ENCODE data around the gene TAMM41.
A peak's percentile ranks its signal among the peaks of the same experiment; 100 is the strongest.
"Not testable (repeated sequence)": the region's sequence is repeated elsewhere in the genome, so short reads cannot be mapped to it uniquely, and the experiment has no call there.

TAMM41 gene

DNA sequence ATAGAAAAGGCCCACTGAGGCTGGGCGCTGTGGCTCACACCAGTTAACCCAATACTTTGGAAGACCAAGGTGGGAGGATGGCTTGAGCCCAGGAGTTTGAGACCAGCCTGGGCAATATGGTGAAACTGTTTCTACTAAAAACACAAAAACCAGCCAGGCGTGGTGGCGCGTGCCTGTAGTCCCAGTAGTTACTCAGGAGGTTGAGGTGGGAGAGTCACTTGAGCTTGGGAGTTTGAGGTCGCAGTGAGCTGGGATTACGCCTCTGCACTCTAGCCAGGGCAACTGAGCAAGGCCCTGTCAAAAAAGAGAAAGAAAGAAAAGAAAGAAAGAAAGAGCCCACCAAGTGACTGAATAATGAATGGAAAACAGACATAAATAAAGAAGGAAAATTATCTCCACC is 32.0 kb downstream of the TAMM41 start:
- DNase-seq (ENCODE audit: low read depth in 3 of 3) = no peak

DNA sequence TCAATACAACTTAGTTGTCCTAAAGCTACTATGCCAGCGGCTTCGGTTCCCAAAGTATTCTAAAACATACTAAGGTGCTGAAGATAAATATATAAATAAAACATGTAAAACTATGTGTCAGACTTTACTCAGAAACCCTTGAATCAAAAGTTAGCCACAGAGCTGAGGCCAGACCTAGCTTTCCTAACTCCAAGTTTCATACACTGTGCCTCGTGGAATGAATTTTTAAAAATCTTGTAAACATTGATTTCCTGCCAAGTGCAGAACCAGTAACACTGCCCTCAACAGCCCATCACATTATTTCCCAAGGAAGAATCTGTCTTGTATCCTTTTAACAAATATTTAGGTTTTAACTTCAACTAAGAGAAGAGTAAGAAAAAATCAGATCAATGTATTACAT is 36.4 kb downstream of the TAMM41 start:
- DNase-seq (ENCODE audit: low read depth in 3 of 3) = no peak

DNA sequence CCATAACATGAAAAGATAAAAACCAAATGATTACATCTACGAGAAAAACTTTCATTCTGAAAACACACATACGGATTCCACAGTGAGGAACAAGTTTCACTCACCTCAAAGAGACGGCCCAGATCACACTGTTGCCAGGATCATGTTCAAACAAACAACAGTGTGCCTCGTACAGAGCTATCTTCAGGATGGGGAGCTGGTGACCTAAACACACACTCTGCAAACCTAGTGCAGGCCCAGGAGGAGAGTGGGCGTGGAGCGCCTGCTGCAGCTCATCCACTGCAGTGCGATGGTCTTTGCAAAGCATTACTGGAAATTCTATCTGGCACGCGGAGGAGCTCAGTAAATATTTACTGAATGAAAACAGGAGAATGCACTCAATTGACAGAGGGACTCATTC is 38.5 kb downstream of the TAMM41 start:
- no peak for DNase-seq (ENCODE audit: low read depth in 3 of 3)

DNA sequence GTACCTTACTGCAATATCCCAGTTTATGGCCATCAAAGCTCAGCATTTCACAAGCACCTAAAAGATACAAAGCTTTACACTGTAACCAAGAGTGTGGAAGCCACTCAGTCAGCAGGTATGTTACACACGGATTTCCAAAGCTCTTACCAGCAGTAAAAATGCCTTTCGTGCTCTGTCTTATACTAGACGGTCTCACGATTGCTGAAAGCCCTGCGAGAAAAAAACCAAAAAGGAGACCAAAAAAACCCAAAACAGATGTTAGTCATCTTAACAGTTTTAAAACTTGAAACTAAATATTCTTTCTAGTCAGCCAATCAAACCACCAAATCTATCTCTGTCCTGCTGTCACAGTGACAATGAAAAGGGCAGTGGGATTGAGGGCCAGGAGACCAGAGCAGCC is 39.0 kb downstream of the TAMM41 start:
- DNase-seq (ENCODE audit: low read depth in 3 of 3) = no peak

DNA sequence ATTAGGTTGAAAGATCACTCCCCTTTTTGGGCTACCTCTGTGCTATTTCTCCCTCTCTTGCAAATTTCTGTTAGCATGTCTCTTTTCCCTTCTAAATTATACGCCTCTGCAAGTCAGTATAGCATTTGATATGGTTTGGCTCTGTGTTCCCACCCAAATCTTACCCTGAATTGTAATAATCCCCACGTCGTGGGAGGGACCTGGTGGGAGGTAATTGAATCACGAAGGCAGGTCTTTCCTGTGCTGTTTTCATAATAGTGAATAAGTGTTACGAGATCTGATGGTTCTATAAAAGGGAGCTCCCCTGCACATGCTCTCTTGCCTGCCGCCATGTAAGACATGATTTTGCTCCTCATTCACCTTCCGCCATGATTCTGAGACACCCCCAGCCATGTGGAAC is 41.0 kb downstream of the TAMM41 start:
- no peak for DNase-seq (ENCODE audit: low read depth in 3 of 3)

DNA sequence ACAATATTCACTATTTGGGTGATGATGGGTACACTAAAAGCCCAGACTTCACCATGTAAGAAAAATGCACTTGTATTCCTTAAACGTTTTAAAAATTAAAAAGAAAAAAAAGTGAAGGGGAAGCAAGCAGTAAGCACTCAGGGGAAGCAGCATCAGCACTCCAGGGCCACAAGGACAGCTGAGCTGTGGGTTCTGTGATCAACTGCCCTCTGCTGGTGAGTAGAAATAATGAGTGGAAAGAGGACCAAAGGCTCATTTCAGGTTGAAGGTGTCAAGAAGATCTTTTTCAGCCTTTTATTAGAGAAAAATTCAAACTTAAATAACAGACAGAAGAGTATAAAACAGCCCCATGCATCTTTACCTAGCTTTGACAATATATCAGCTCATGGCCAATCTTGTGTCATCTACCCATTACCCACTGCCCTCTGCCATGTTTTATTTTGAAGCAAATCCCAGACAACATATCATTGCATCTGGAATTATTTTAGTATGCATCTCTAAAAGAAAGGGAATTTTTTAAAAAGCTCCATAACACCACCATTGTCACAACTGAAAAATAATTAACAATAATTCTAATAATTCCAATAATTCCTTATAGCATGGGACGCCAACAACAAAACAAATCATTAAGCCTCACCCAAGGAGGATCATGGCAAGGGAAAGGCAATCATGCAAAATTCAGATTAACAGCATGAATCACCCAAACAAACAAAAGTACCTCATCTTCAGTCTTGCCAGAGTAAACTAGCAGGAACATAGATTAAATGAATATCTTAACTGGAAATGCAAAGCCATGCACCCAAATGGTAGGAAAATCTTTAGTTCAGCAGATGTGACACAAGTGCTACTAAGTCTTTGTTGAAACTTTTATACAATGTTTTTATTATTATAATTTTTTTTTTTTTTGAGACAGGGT is 42.5 kb downstream of the TAMM41 start:
- DNase-seq (ENCODE audit: low read depth in 3 of 3) = peak in 1 of 3 donors; percentile 4

DNA sequence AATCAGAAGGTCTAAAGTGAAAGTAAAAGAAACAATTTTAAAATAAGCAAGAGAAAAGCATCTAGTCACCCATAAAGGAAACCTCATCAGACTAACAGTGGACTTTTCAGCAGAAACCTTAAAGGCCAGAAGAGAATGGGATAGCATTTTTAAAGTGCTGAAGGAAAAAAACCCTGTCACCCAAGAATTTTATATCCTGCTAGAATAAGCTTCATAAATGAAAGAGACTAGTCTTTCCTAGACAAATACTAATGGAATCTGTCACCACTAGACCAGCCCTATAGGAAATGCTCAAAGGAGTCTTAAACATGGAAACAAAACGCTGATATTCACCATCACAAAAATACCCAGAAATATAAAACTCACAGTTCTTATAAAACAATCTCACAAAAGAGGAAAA is 46.9 kb downstream of the TAMM41 start:
- no peak for DNase-seq (ENCODE audit: low read depth in 3 of 3)

DNA sequence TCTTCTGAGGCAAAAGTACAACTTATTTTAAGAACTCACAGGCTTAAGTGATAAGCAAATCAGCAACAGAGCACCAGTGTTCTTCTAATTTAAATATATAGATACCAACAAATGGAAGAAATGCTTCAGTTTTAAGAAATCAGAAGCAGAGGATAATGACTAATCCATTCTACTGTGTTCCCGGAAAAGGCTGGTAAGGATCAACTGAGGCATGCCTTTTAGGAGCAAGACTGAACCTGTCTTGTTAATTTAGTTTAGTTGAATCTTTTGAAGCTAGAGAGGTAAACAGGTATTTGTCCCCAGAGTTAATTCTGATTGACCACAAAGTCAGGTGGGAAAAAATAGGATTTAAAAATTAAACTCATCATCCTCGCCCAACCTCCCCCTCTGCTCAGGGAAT is 51.8 kb downstream of the TAMM41 start:
- DNase-seq (ENCODE audit: low read depth in 3 of 3) = no peak

DNA sequence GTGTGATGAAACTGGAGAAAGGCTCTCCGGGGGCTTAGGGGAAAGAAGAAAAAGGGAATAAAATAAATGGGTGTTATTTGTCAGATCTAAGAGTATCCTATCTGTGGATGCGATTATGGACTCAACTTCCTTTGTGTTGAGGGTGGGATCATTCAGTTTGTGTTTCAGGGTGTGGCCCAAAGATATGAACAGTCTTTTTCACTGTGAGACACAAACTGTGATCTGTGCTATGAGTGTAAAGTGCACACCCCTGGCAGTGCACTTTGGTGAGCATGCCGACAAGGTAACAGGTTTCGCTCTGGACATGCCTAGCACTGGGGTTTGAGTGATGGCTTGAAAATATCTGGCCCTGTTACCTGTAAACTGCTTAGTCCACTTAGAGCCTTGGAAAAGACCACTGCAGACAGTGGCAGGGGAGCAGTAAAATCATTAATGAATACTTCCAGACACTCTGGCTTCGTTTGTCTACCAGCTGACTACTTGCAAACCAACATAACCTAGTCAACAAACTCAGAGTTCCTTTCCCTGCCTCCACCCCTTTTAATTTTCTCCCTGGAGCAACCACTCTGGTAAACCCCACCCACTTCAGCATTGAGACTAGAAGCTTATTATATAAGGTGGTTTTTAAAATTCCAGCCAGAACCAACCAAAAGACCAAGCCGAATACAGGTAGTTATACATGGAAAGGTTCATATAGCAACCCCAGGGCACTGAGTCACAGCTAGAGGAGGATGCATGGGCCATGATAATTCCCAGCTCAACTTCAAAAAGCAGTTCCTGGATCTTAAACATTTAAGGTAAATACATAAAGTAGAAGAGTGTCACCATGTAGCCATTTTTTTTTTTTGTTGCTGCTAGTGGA is 55.1 kb downstream of the TAMM41 start:
- no peak for DNase-seq (ENCODE audit: low read depth in 3 of 3)

DNA sequence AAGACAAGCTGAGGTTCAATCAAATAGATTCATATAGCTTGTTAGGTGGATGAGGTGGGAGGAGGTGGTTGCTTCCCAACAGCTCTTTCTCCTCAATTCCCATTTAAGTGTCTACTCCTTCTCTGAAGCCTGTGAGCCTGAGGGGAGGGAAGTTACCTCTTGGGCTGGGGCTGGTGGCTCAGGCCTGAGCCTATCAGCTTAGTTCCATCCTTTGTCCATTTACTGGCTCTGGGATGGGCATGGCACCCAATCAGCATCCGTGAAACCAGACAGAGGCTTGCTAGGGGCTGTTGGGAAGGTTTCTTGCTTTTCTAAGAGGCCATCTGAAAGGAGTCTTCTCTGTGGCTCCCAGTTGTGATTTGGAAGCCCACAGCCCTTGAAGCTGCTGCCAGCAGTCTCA is 57.3 kb downstream of the TAMM41 start:
- no peak for DNase-seq (ENCODE audit: low read depth in 3 of 3)

DNA sequence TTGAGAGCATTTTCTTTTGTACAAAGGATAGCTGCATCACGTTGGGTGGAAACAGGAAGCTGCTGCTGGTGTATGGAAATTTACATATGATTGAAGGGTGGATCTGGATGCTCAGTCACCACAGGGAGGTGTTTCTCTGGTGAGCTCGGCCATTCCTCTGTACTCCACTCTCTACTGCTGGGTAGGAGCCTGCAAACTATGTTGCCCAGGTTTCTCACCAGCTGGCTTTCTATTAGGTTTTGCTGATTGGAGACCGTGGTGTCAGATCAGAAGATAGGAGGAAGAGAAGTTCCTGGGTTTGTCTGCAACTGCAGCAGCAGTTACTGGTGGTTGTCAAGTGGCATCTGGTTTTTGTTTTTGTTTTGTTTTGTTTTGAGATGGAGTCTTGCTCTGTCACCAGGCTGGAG is 61.7 kb downstream of the TAMM41 start:
- DNase-seq (ENCODE audit: low read depth in 3 of 3) = no peak

DNA sequence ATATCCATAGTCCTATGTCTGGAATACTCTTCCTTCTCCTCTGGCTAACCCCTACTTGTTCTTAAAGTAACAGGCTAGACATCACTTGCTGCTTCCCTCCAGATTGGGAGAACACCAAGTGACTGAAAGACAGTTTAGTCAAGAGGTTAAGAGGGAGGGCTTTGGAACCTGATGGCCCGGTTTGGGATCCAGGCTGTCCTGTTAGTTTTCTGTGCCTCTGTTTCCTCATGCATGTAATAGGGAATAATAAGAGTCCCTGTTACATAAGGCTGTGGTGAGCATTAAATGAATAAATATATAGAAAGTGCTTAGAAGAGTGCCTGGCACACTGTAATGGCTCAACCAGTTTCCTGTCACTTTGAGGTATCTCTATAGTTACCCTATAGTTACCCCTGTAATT is 66.3 kb downstream of the TAMM41 start:
- no peak for DNase-seq (ENCODE audit: low read depth in 3 of 3)

DNA sequence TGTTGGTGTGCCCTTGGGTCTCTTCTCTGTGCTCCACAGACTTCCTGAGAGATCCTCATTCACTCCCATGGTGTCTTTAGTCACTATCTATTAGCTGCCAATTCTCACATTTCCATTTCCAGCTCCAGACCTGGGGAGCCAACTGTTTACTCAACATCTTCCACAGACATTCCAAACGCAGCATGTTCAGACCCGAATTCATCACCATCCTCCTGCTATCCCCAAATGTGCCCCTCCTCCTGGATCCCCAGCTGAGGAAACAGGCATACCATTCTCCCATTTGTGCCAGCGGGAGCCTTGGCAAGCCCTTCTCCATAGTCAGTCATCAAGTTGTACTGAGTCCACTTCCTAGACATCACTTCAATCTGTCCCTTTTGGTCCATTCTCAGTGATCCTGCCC is 67.1 kb downstream of the TAMM41 start:
- DNase-seq (ENCODE audit: low read depth in 3 of 3) = no peak

DNA sequence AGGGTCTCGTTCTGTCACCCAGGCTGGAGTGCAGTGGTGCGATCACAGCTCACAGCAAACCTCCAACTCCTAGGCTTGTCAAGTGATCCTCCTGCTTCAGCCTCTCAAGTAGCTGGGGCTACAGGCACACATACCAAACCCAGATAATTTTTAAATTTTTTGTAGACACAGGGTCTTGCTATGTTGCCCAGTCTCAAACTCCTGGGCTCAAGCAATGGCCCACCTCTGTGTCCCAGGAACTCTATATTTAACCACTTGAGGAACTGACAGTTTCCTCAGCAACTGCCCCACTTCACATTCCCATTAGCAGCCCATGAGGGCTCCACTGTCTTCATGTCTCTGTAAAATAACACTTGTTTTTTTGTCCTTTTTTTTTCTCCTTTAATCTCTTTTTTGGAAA is 68.4 kb downstream of the TAMM41 start:
- no peak for DNase-seq (ENCODE audit: low read depth in 3 of 3)

DNA sequence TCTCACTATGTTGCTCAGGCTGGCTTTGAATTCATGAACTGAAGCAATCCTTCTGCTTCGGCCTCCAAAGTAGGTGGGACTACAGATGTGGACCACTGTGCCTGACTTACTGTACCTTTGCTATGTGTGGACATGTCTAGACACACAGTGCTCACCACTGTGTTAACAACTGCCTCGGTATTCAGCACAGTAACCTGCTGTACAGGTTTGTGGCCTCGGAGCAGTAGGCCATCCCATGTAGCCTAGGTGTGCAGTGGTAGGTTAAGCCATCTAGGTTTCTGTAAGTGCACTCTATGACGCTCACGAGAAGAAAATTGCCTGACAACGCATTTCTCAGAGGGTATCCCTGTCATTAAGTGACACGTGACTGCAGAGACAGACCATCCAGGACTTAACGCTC is 70.3 kb downstream of the TAMM41 start:
- no peak for DNase-seq (ENCODE audit: low read depth in 3 of 3)

DNA sequence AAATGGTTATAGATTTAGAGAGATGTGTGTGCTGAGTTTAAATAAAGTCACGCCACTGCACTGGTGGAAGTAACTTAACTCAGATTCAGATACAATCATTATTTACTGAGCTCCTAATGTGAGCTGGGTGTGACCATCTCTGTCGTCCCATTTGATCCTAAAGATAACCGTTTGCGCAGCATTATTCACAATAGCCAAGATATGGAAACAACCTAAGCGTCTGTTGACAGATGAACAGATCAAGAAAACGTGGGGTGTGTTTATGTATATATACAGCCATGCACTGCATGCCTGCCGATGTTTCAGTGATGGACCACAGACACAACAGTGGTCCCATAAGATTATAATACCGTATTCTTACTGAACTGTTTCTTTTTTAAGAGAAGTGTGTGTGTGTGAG is 71.2 kb downstream of the TAMM41 start:
- no peak for DNase-seq (ENCODE audit: low read depth in 3 of 3)

DNA sequence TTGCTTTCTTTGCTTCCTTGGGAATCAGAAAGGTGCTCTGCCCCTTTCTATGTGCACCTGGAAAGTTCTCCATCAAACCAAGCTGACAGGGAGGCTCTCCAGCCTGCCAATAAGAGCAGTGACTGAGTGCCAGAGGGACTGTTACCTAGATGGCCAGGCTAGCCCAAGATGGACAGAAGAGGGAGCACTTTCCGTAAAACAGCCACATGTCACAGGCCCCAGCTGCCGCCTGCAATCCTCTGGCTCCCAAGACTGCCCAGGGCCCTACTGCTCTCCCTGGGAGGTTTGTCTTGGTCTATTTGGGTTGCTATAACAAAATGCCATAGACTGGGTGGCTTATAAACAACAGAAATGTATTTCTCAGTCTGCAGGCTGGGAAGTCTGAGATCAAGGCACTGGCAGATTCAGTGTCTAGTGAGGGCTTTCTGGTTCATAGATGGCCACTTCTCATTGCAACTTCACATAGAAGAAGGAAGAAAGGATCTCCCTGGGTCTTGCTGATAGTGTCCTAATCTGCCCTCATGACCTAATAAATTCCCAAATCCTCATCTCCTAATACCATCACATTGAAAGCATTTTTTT is 72.3 kb downstream of the TAMM41 start:
- no peak for DNase-seq (ENCODE audit: low read depth in 3 of 3)

DNA sequence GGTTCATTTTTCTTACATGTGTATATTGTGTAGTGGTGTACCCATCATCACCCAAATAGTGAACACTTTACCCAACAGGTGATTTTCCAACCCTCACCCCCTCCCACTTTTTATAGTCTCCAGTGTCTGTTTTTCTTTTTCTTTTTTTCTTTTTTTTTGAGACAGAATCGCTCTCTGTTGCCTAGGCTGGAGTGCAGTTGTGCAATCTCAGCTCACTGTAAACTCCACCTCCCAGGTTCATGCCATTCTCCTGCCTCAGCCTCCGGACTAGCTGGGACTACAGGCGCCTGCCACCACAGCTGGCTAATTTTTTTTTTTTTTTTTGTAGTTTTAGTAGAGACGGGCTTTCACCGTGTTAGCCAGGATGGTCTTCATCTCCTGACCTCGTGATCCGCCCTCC is 74.8 kb downstream of the TAMM41 start:
- DNase-seq (ENCODE audit: low read depth in 3 of 3) = not testable (repeated sequence)

DNA sequence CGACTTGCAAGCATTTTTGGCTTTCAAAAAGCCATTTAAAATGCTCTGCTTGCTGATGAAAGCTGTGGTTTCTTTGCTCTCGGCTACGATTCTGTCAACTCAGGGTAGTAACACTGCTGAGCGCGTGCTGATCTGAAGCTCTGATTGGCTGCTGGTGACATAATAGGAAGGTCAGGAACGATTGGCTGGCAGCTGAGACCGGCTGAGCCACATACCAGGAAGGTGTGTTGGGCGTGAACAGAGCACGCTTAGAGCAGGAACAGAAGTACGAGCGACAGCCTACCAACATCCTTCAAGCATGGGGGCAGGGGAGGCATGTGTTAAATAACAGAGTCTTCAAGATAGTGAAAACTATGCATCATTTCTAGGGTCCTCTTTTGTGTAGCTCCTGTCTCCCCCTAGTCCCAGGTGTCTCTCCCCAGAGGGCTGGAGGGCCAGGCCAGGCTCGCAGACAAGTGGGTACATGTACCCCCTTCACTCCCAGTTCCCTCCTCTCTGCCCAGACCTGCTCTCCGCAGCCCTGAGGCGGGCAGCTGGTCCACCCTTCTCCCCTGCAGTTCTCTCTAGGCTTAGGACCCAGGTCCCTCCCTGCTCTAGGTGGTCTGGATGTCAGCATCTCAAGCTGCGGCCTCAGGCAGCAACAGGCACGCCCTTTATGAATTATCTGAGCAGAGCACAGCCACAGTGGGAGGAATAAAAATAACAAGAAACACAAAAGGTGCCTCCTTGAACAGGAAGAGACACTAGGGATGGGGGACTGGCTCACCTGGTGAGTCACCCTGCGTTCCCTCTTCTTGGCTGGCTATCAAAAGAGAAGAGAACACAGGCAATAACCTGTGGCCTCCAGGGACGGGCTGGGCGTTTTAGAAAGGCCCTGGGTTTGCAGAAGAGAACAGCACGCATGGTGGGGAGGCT is 76.0 kb downstream of the TAMM41 start:
- peak; percentile 41 to 67 (median 58) for DNase-seq (ENCODE audit: low read depth in 3 of 3)

DNA sequence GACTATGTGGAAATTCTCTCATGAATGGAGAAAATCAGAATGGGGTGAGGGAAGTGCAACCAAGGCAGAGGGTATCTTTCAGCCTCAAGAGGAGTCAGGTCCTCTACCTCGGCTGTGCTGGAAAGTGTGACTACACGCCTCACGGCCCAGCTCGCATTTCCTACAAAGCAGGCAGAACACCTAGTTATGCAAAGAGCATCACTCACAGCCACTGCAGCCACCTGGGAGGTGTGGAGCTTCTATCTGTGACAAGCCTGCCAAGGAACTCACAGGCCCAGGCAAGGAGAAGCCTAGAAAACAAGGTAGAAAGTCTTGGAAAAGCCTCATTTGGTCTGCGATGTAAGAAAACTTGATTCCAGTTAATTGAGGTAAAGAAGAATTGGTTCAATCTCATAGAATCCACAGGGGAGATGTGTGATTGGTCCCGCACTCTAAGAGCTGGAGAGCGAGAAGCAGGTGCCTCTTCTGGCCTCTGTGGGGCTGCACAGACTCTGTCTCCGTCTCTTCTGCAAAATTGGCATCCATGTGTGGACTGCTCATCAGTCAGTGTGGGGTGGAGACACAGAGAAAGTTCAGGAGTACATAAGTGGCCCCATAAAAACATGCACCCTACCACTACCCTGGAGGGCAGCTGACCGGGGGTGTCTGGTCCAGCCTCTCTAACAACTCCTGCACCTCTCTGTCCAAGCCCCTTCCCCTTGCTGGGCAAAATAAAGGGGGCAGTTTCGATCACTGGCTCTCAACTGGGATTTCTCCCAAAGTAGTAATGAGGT is 76.8 kb downstream of the TAMM41 start:
- no peak for DNase-seq (ENCODE audit: low read depth in 3 of 3)

DNA sequence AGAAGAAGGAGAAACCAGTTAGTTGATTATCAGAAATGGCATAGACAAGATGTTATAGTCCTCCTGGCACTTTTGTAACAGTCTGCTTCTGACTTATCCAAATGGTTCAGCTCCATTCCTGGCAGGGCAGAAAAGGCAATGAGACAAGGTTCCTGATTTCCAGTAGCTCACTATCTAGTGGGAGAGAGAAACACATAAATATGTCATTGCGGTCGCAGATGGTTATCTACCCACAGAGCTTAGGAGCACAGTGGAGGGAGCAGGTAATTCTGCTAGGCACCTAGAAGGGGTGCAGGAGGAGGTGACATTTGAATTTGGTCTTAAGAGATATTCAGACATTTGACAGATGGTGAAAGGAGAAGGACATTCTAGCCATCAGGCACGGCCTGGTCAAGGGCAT is 78.1 kb downstream of the TAMM41 start:
- no peak for DNase-seq (ENCODE audit: low read depth in 3 of 3)

Data from stimulated activated CD4-positive, alpha-beta T cell treated with anti-CD3 and anti-CD28 coated beads, TNF-alpha, amount 100 ng/mL, for 48 hours (primary cell).